T-helper 22 cell (primary cell): ENCODE results near the gene EHF.

Experiments
- DNase-seq: peaks from one replicate; pipeline ENCODE4 v3.0.0-alpha.2; 2020; ENCODE audit warnings: low read depth

The EHF gene

GRCh38 chr11:34602245-34602644, 18.6 kb upstream of the EHF start:
- no peak for DNase-seq

- no peak for DNase-seq
These were observed 17.5 kb upstream of the EHF start for GRCh38 chr11:34603129-34604001.

GRCh38 chr11:34604145-34604544, 16.7 kb upstream of the EHF start:
- DNase-seq = no peak

- DNase-seq = no peak
These were observed 16.0 kb upstream of the EHF start for GRCh38 chr11:34604911-34605310.

GRCh38 chr11:34605481-34606325, 15.2 kb upstream of the EHF start:
- DNase-seq = no peak

- no peak for DNase-seq
These were observed 14.4 kb upstream of the EHF start for GRCh38 chr11:34606326-34607120.

- DNase-seq = no peak
These were observed 11.6 kb upstream of the EHF start for GRCh38 chr11:34609187-34609751.

- no peak for DNase-seq
These were observed 11.0 kb upstream of the EHF start for GRCh38 chr11:34609850-34610249.

- DNase-seq = no peak
These were observed 10.4 kb upstream of the EHF start for GRCh38 chr11:34610324-34611041.

GRCh38 chr11:34613015-34613414, 7.9 kb upstream of the EHF start:
- DNase-seq = no peak

GRCh38 chr11:34613552-34614056, 7.3 kb upstream of the EHF start:
- no peak for DNase-seq

GRCh38 chr11:34614344-34615104, 6.4 kb upstream of the EHF start:
- no peak for DNase-seq

- DNase-seq = no peak
These were observed 4.8 kb upstream of the EHF start for GRCh38 chr11:34616086-34616485.

GRCh38 chr11:34616830-34617504, 3.9 kb upstream of the EHF start:
- no peak for DNase-seq

GRCh38 chr11:34618406-34618805, 2.5 kb upstream of the EHF start:
- DNase-seq = no peak

GRCh38 chr11:34619062-34619516, 1.8 kb upstream of the EHF start:
- DNase-seq = no peak

GRCh38 chr11:34620202-34620601, 691 bp upstream of the EHF start:
- no peak for DNase-seq

- no peak for DNase-seq
These were observed 983 bp downstream of the EHF start for GRCh38 chr11:34621876-34622275.

GRCh38 chr11:34623463-34623862, 2.6 kb downstream of the EHF start:
- no peak for DNase-seq

GRCh38 chr11:34624069-34624468, 3.2 kb downstream of the EHF start:
- no peak for DNase-seq
